NT2/D1 (cell line): ENCODE measurements around the gene UBA5.

ENCODE experiments used
- SUZ12 ChIP-seq: IDR thresholded peaks from 2 replicates; pipeline ENCODE4 v1.6.1; 2011; ENCODE audit not compliant: insufficient read length, insufficient read depth; ENCODE audit errors: extremely low read depth
- YY1 ChIP-seq: IDR thresholded peaks from 2 replicates; pipeline ENCODE4 v1.6.1; 2011; ENCODE audit not compliant: insufficient read length, insufficient read depth
- ZNF274 ChIP-seq: IDR thresholded peaks from 2 replicates; pipeline ENCODE4 v1.6.1; 2011; ENCODE audit warnings: mild to moderate bottlenecking, low read depth, low read length

GRCh38 chr3:132616780-132617179, 43.3 kb upstream of the UBA5 start:
- TF ChIP-seq YY1: no peak
- TF ChIP-seq SUZ12: no peak
- TF ChIP-seq ZNF274: no peak
